Activated T-cell treated with anti-CD3 and anti-CD28 coated beads for 4 hours (primary cell): ENCODE results near the gene ENC1.
A peak's percentile ranks its signal among the peaks of the same experiment; 100 is the strongest.
"Not testable (repeated sequence)": the region's sequence is repeated elsewhere in the genome, so short reads cannot be mapped to it uniquely, and the experiment has no call there.

Experiments
- DNase-seq: peaks from one replicate; pipeline ENCODE4 v3.0.0-alpha.2; 2020

ENC1 gene, protein sequence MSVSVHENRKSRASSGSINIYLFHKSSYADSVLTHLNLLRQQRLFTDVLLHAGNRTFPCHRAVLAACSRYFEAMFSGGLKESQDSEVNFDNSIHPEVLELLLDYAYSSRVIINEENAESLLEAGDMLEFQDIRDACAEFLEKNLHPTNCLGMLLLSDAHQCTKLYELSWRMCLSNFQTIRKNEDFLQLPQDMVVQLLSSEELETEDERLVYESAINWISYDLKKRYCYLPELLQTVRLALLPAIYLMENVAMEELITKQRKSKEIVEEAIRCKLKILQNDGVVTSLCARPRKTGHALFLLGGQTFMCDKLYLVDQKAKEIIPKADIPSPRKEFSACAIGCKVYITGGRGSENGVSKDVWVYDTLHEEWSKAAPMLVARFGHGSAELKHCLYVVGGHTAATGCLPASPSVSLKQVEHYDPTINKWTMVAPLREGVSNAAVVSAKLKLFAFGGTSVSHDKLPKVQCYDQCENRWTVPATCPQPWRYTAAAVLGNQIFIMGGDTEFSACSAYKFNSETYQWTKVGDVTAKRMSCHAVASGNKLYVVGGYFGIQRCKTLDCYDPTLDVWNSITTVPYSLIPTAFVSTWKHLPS

GRCh38 chr5:74640450-74640953 is at the start of gene ENC1:
Gene ENC1, minus strand, starts transcription at chr5:74640728. Its CDS starts 4,243 bp downstream, at chr5:74636485.
- peak; percentile 42 for DNase-seq

DNA sequence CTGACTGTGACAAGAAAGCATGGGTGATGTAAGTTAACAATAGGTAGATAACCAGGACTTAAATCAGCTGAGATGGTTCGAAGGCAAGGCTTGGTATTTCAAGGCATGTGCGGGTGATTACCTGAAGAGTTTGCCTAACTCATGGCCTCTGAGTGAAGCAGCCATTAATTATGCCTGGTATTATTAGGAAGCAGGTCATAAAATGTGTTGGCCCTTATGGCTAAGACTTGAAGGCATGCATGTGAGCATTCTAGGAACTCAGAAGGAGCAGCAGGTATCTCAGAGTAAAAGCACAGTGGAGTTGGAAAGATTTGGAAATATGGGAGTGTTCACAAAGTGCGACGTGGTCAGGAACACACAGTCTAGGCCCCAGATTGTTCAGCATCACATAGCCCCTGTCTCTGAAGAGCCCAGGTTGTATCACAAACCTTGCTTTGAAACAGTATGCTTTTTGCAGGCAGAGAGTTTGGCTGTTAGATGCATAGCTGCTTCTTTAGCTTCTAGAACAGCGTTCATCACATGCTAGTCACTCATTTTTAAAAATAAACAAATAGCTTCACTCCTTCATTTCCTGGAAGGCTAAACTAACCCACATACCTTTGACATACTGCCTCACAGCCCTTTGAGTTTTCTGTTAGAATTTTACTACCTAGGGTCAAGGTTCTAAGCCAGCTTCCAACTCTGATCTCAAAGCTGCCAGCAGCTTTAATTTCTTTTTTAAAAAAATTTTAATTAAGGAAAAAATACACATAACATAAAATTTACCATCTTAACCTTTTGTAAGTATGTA is 46.6 kb upstream of the ENC1 start:
- DNase-seq = no peak

GRCh38 chr5:74685979-74686631 is 45.6 kb upstream of the ENC1 start:
- no peak for DNase-seq

DNA sequence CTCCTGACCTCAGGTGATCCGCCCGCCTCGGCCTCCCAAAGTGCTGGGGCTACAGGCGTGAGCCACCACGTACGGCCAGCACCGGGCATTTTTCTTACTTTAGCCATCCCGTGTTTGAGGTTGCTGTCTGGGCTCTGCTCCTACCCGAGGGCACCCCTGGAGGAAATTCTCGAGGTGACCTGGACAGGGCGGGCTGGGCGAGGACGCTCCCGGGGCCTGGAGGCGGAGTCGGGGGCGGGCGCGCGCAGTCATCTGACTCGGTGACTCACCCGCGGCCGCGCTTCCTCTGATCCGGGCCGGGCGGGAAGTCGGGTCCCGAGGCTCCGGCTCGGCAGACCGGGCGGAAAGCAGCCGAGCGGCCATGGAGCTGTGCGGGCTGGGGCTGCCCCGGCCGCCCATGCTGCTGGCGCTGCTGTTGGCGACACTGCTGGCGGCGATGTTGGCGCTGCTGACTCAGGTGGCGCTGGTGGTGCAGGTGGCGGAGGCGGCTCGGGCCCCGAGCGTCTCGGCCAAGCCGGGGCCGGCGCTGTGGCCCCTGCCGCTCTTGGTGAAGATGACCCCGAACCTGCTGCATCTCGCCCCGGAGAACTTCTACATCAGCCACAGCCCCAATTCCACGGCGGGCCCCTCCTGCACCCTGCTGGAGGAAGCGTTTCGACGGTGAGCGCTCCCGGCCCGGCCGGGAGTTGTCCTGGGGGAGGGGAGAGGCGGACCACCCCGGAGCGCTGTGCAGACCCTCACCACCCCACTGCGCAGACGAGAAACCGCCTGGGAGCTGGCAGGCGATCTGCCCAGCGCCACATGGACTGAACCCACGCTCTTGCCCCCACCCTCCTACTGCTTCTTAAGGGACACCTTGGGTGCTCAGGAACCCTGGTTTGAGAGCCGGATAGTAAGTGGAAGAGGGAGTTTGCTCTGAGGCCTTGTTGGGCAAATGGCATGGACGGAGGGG is 44.6 kb upstream of the ENC1 start, which contains the start of gene HEXB:
Gene HEXB, plus strand, starts transcription at position 334 of the 952 bp plus-strand sequence. Its CDS starts 28 bp downstream, at position 362.
- peak; percentile 74 for DNase-seq

DNA sequence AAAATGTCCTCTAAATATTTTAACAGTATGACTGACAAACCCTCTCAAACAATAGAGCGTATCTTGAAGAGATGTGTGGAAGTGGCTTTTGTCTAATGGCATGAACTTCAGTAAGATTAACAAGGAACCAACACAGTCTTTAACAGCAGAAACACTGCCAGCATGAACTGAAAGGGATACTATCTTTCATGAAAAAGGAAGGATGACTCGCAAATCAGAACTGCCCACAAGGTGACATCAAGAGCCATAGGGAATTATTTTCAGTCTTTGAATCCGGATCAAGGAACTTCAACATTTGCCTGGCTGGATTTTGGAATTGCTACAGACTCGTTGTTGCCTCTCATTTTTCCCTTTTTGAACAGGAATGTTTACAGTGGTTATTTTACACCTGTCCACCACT is 39.4 kb upstream of the ENC1 start:
- DNase-seq = no peak

- not testable (repeated sequence) for DNase-seq
Measured at GRCh38 chr5:74679300-74679699, 38.8 kb upstream of the ENC1 start.

- DNase-seq = not testable (repeated sequence)
Measured at GRCh38 chr5:74678123-74678522, 37.6 kb upstream of the ENC1 start.

DNA sequence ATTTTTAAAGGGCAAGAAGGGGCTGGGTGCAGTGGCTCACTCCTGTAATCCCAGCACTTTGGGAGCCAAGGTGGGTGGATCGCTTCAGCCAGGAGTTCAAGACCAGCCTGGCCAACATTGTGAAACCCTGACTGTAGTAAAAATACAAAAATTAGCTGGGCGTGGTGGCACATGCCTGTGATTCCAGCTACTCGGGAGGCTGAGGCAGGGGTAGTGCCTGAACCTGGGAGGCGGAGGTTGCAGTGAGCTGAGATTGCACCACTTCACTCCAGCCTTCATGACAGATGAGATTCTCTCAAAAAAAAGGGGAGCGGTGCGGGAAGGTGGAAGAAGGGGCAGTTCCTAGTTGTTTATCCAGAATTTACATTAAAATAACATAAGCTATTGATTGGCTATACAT is 35.9 kb upstream of the ENC1 start:
- not testable (repeated sequence) for DNase-seq

GRCh38 chr5:74673011-74673790 is 32.7 kb upstream of the ENC1 start:
- no peak for DNase-seq

DNA sequence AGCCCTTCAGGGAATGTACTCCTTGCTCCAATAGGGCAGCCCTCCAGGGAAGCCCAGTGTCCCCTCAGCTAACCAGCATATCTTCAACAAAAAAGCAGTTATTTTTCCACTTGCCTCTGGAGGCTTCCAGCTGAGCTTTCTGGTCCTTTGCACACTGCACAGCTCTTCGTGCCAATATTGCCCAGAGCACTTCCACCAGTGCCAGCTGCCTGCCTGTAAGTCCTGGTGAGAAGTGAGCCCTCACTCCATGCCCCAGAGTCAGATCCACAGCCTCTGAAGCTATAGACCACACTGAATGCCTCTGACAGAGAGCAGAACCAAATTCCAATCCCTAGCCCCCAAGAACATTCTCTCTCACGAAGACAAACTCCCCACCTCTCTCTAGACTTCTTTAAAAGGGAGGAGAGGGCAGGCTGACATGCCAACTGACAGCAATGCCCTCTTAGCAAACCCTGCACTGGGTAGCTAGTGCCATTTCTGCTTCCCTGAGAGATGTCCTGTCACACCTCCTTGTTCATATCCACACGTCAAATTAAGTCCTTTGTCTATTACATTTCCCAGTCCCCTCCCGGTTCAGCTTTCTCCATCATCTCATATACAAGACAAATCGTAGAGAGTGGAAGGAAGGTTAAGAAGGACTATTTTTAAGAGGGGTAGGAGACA is 31.8 kb upstream of the ENC1 start:
- no peak for DNase-seq

- DNase-seq = no peak
Measured at GRCh38 chr5:74670396-74671038, 30.0 kb upstream of the ENC1 start.

GRCh38 chr5:74669821-74670220 is 29.3 kb upstream of the ENC1 start:
- DNase-seq = no peak

- DNase-seq = no peak
Measured at GRCh38 chr5:74667396-74667795, 26.9 kb upstream of the ENC1 start.

DNA sequence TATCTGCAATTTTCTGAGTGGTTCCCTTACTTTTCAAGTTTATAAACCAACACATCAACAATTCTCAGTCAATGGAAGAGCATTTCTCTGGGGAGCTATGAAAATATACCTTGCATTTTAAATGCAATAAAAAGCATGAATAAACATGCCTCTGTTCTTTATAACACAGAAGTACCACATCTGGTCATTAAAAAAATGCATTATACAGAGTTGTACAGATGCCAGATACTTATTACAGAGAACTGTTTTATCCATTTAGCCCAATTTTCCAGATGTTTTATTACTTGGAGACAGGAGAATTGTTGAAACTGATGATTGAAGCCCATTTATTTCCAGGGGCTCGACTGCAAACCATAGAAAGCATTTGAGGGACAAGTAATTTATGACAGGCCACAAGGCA is 25.3 kb upstream of the ENC1 start:
- no peak for DNase-seq

- DNase-seq = no peak
Measured at GRCh38 chr5:74665273-74665672, 24.7 kb upstream of the ENC1 start.

DNA sequence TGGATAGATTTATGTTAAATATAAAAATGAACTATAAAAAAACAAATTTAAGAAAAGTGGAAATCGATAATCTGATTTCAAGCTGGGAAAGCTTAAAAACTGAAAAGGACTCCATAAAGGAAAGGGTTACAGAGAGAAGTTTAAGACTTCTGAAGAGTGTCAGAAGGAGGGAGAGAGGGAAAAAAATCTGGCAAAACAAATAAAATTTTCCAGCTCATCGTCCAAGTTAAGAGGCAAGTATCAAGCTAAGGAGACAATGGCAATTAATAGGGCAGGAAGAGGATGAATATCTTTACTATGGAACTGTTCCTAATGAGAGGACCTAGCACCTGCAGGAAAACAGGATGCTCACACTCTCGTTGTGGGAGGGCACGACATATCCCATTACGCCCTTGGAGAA is 24.0 kb upstream of the ENC1 start:
- DNase-seq = no peak

DNA sequence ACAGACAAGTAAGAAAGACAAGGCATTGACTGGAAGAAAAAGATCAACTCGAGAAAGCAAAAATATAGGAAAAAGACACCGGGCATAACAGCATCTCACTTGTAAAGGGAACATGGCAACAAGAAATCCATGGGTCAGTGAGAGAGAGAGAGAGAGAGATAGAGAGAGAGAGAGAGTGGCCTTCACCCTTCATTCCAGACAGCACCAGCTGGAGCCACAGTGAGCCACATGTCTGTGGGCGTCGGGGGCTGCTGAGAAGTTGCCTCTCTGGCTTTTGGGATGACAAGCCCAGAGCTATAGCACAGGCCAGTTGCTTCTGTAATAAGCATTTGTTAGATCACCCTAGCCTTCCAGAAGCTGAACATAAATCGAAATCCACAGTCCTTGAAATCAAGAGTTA is 20.3 kb upstream of the ENC1 start:
- DNase-seq = no peak

DNA sequence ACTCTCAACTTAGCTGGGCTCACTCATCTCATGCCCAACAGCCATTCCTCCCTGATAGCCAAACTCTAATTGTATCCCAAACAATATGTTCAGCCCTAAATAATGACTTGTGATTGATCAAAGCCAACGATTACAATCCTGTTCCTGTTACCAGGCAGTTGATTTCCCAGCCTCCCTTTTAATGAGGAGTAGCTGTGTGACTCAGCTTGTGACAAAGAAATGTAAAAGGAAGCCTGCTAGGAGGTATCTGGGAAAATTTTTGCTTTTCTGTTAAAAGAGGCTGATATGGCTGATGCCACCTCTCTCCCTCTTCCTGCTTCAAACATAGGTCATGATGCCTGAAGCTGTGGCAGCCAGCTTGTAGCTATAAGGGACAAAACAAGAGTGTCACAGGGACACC is 19.6 kb upstream of the ENC1 start:
- DNase-seq = no peak

DNA sequence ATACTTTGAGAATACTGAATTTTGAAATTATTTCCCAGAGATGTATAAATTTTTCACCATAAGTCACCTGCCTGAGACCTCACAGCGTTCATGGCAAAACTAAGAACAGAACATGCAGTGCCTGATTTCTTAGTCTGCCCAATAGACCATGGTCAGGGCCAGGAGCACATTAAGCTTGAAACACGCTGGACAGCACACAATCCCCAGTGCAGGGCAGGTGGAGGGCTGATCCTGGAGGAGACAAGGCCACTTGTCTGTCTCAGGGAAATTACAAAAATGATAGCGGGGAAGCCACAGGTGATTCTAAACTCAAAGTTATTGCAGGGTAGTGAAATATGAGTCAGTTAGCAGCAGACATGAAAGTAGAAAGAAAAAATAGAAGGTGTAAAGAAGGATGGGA is 18.6 kb upstream of the ENC1 start:
- DNase-seq = no peak

DNA sequence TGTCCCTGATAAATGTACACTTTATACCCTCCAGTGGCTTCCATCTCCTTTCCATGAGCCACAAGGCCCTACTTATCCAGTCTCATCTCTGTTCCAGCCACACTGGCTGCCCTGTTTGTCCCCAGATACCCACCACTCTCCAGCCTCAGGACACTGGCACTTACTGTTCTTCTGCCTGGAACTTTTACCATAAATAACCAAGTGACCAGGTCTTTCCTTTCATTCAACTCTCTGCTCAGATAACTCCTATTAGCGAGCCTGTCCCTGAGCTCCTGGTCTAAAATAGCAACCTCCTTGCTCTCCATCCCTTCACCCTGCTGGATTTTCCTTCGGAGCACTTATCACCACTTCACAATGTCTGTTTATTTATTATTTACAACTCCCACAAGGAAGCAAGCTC is 16.6 kb upstream of the ENC1 start:
- no peak for DNase-seq
